Measurements from ENCODE around the gene OR51E2. TPM values are rescaled to one million over a fixed set of nuclear protein-coding genes. Genes with fewer than 3 reads are reported as not detected.

Gene OR51E2
- total RNA-seq, 3 donors from 2014 or later: not detected

- TF ChIP-seq CTCF (IDR thresholded peaks at IDR 0.05) (no peak), POLR2A (IDR thresholded peaks at IDR 0.05) (no peak), POLR2AphosphoS5 (IDR thresholded peaks at IDR 0.05) (no peak)
- H3K27ac ChIP-seq: no peak overlapping the region
- H3K36me3 ChIP-seq: no peaks in the 10 kb centered on the region
- intact Hi-C loops (cut with DNase I; ENCODE audit: low total_unique reads): no loop called here
- no peaks in the 10 kb centered on the region for H3K9me3 ChIP-seq
- DNase-seq (ENCODE audit: low spot score in 2 of 2): no peak
- H3K4me1 ChIP-seq: no peaks in the 10 kb centered on the region
- H3K4me3 ChIP-seq: no peak overlapping the region
- H3K27me3 ChIP-seq: peaks cover 0 to 6% of the 10 kb centered on the region in 2 donors
These were observed 33.5 kb downstream of the OR51E2 start for GRCh38 chr11:4664183-4664582.

GRCh38 chr11:4662876-4663275, 34.8 kb downstream of the OR51E2 start:
- Histone ChIP-seq H3K4me1 (no peaks in the 10 kb centered on the region), H3K27me3 (peaks cover 0 to 6% of the 10 kb centered on the region in 2 donors), H3K9me3 (no peaks in the 10 kb centered on the region), H3K36me3 (no peaks in the 10 kb centered on the region), H3K4me3 (no peak overlapping the region), H3K27ac (no peak overlapping the region)
- intact Hi-C loops (cut with DNase I; ENCODE audit: low total_unique reads): no loop called here
- no peak for DNase-seq (ENCODE audit: low spot score in 2 of 2)
- TF ChIP-seq POLR2A (IDR thresholded peaks at IDR 0.05) (no peak), CTCF (IDR thresholded peaks at IDR 0.05) (no peak), POLR2AphosphoS5 (IDR thresholded peaks at IDR 0.05) (no peak)

- Histone ChIP-seq H3K4me3 (no peak overlapping the region), H3K27me3 (peaks cover 0 to 6% of the 10 kb centered on the region in 2 donors), H3K36me3 (no peaks in the 10 kb centered on the region), H3K27ac (no peak overlapping the region), H3K9me3 (no peaks in the 10 kb centered on the region), H3K4me1 (no peaks in the 10 kb centered on the region)
- no peak for TF ChIP-seq CTCF (IDR thresholded peaks at IDR 0.05)
- intact Hi-C loops (cut with DNase I; ENCODE audit: low total_unique reads): no loop called here
- DNase-seq (ENCODE audit: low spot score in 2 of 2): no peak
These were observed 38.8 kb downstream of the OR51E2 start for GRCh38 chr11:4658629-4659445.

- Histone ChIP-seq H3K27me3 (no peaks in the 10 kb centered on the region), H3K4me1 (no peaks in the 10 kb centered on the region), H3K27ac (no peak overlapping the region), H3K9me3 (no peaks in the 10 kb centered on the region), H3K36me3 (no peaks in the 10 kb centered on the region), H3K4me3 (no peak overlapping the region)
- DNase-seq (ENCODE audit: low spot score in 2 of 2): no peak
- intact Hi-C loops (cut with DNase I; ENCODE audit: low total_unique reads): no loop called here
- no peak for TF ChIP-seq POLR2AphosphoS5 (IDR thresholded peaks at IDR 0.05)
- TF ChIP-seq CTCF (IDR thresholded peaks at IDR 0.05): no peak
These were observed 42.9 kb downstream of the OR51E2 start for GRCh38 chr11:4654635-4655369.

GRCh38 chr11:4647766-4648165, 49.9 kb downstream of the OR51E2 start:
- no peak for DNase-seq (ENCODE audit: low spot score in 2 of 2)
- no peaks in the 10 kb centered on the region for H3K4me1 ChIP-seq
- H3K27ac ChIP-seq: no peak overlapping the region
- H3K36me3 ChIP-seq: no peaks in the 10 kb centered on the region
- no peak overlapping the region for H3K4me3 ChIP-seq
- H3K9me3 ChIP-seq: no peaks in the 10 kb centered on the region
- H3K27me3 ChIP-seq: no peaks in the 10 kb centered on the region
- TF ChIP-seq POLR2AphosphoS5 (IDR thresholded peaks at IDR 0.05) (no peak), POLR2A (IDR thresholded peaks at IDR 0.05) (no peak), CTCF (IDR thresholded peaks at IDR 0.05) (no peak)
- intact Hi-C loops (cut with DNase I; ENCODE audit: low total_unique reads): no loop called here

Measured in breast epithelium (tissue), 4 donors.